Skin of body (tissue), 2 donors: ENCODE data around the gene CFAP157. TPM values are rescaled to one million over a fixed set of nuclear protein-coding genes. Genes with fewer than 3 reads are reported as not detected.
"Not testable (repeated sequence)": the region's sequence is repeated elsewhere in the genome, so short reads cannot be mapped to it uniquely, and the experiment has no call there.

ENCODE experiments used
- DNase-seq: peaks from one replicate; lab custom pipeline; 2025; lab: John Stamatoyannopoulos, UW
- total RNA-seq: library from RNA; depleted of rRNA; stranded (reverse); fragments of >200 nt; gene quantifications from one replicate; pipeline ENCODE4 v1.2.3, GENCODE V29; 2014

The CFAP157 gene
- total RNA-seq, 1 donor from 2014 or later, result 0.10 TPM

DNA sequence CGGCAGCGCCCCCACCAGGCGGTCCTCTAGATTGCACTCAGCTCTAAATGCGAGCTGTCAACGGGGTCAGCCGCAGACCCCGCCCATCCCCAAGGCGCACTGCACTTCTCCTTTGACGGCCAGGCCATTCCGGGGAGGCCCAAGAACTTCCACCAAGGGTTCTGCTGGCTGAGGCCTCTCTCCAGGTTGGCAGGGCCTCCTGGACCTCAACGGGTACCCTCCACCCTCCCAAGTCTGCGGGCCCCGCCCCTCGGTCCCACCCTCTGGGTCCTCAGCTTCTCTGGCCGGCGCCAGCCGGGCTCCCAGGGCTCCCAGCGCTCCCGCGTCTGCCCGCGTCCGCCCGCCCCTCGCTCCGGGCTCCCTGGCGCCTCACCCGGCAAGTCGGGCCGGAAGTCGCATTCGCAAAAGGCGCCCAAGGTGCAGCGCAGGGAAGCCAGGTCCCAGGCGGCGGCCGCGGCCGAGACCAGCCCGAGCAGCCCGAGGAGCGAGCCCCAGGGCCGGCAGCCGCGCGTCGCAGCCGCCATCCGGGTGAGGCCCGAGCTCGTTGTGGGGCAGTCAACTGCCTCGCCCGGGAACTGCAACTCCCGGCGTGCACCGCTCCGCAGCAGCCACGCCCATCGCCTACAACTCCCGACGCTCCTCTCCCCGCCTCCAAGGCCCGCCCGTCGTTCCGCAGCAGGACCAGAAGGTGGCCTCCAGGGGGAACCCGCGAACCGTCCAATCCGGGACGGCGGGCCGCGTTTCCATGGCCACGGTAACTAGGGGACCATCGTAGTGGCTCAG, 28.1 kb downstream of the CFAP157 start, which contains the start of gene TOR2A:
Gene TOR2A (minus strand): TSS at position 548 of the 783 bp plus-strand sequence. CDS start 24 bp downstream, at position 524.
- peak; percentile 98 for DNase-seq

DNA sequence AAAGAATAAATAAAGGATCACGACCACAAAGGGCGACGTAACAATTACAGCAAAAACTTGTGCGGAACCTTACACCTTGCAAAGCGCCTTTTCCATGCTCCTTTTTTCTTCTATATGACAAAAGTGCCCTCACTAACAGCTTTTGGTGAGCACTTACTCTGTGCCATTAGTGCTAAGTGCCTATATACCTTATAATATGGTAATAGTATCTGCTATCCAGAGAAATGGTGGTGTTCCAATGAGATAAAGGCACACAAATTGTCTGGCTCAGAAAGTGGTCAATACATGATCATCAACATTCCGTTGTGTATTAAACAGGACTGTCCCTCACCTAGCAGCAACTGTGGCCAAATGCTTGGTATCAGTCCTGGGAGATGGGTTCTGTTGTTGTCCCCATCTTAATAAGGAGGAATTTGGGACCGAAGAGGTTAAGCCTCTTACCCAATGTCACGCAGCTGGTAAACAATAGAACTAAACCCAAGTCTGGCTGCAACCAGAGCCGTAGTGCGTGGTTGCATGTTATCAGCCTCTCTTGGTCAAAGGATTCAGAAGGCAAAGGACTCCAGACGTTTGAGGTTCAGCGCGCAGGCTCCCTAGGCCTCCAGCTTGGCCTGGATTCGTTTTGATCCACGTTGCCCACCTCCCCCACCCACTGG, 28.9 kb downstream of the CFAP157 start:
- DNase-seq, result no peak

DNA sequence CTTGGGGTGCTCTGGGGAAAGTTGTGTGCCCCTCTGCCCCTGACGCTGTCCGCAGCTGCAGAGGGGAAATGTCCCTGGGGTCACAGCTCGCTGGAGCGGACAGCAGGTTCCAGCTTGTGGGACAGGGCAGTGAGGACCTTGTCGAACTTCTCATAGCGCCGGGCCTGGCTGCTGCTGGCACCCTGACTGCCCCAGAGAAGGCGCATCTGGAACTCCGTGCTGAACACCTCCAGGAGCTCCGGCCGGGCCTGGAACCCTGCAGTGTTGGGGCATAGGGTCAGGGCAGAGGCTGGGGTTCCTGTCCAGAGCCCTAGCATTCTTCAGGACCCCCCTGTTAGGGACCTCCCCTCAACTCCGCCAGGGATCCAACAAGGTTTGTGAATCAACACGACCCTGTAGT, 31.9 kb downstream of the CFAP157 start:
- DNase-seq, result no peak

DNA sequence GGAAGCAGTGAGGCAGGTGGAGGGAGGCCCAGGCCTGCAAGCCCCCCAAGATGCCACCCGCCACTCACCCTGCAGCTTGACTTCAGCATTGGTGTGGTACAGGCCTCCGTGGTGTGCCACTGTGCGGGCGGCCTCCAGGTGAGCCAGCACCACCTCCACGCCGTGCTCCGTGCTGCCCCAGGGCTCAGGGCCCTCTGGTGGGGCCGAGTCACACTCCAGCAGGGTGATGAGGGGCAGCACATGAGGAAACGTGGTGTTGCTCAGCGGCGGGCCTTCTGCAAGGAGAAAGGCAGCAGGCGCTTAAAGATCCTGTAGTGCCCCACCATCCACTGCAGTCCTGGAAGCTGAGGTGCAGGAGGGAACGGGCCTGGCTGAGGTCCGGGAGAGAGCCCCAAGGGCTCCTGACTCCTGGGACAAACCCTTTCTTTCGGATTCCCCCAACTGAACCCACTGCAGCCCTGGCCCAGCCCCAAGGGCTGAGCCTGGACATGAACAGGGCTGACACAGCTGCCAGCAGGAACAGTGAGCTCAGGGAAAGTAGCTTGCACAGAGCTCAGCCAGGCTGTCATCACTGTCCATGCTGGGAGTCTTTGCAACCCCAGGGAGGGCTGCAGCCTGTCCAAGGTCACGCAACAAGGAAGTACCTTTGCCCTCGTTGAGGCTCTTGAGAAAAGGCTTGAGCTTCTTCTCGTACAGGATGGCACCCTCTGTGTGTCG, 33.0 kb downstream of the CFAP157 start:
- DNase-seq, result no peak

DNA sequence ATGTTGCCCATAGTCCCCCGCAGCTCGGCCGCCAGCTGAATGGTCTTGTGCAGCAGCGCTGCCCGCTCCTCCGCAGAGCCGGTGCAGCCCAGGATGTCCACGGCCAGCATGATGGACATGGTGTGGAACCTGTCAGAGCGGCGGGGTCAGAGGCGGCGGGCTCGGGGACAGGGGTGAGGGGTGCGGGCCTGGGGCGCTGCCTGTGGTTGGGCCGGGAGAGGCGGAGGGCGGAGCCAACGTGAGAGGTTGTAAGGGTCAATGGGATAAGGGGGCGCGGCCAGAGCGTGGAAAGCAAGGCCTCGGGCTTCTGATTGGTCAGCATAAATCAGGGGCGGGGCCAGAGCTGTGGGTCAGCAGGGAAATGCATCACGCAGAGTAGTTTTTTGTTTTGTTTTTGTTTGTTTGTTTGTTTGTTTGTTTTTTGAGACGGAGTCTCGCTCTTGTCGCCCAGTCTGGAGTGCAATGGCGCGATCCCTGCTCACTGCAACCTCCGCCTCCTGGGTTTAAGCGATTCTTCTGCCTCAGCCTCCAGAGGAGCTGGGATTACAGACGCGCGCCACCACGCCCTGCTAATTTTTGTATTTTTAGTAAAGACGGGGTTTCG, 35.1 kb downstream of the CFAP157 start:
- no peak for DNase-seq

DNA sequence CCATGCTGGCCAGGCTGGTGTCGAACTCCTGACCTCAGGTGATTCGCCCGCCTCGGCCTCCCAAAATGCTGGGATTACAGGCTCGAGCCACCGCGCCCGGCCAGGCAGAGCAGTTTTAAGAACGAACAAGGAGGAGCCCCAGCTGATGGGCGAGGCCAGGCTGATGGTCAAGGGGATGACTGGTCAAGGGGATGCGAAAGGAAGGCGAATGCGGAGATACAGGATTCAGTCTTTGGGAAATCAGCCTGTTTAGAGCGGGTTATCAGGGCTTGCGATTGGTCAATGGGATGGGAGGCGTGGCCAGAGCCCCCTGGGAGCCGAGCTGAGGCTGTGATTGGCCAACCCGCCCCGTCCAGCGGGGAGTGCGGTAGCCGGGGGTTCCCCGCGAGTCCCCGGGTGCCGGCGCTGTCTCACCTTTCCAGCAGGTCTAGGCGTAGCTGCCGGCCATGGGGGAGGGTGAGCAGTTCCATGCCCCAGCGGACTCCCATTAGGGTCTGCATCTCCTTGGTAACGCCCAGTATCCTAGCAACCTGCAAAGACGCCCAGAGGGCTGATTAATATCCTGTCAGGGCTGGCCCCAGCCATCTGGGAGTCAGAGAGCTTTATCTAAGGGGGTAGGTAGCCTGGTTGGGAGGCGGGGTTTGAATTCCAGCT, 35.8 kb downstream of the CFAP157 start:
- DNase-seq, result no peak

DNA sequence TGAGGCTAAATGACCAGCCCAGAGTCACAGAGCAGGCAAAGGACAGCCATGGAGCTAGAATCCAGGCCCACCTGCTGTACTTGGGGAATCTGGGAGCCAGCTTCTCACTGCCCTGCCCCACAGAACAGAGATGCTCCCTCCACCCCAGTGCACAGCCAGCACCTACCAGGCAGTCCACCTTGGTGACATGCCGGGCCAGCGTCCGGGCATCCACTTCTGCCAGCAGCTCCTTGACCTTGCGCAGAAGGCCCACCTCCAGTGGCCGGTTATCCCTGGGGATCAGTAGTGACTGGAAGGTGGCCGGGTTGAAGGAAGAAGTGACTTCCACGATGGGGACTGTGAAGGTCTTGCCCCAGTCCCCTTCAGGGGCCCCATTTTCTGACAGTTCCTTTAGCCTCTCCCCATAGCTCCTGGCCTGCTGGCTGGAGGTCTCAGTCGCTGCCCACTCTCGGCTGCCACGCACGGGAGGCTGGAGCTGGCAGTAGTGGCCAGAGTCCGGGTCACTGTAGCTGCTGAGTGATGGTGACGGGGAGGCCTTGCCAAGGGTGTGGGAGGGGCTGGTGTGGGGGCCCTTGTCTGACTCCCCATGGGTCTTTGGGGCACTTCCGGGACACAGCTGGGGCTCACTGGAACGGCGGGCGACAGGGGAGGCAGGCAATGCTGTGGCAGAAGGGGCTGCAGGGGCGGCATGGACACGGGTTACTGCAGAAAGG, 37.8 kb downstream of the CFAP157 start:
- no peak for DNase-seq

DNA sequence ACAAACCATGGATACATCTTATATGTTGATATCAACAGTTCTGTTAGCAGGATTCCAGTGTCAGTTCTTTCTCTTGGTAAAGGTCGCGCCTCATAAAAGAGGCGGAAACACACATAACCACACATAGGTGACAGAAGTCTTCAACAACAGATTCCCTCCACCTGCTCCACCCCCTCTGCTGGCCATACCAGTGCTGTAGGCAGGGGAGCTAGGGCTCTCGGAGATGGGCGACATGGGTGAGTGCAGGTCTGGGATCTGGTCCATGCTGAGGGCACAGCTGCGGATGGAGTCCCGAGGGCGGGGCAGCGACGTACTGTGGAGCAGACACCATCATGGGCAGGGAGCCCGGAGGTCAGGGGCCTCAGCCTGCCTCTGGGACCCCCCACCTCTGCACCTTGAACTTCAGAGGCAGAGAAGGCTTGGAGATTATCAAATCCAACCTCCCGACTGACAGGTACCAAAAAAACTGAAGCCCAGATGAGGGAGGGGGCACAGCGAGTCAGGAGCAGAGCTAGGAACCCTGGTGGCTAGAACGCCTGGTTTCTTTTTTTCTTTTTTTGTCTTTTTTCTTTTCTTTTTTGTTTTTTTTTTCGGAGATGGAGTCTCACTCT, 40.3 kb downstream of the CFAP157 start:
- no peak for DNase-seq

DNA sequence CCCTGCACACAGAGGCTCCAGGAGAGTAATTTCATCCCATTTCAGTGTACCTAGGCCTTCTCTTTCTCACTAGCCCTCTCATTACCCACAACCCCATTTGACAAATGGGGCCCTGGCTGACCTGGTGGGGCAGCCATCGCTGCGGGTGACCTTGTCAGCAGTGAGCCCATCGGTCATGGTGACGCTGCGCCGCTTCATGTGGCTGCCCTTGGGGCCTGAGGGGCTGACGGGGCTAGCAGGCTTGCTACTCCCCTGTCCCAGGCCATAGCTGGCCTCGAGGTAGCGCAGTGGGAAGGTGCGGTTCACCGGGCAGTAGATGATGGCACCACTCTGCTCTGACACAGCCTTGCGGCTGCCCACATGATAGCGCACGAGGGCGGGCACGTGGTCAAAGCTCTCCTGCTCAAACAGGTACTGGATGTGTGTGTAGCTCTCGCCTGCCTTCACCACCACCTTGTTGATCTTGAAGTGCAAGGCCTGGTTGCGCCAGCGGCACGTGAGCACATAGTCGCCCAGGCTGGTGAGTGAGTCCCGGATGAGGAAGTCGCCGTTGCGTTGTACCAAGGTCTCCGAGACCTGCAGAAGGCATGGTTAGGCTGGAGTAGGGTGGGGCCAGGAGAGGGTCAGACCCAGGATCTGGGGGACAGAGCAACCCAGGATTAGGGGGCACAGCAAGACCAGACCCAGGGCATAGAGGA, 42.5 kb downstream of the CFAP157 start:
- DNase-seq, result no peak

DNA sequence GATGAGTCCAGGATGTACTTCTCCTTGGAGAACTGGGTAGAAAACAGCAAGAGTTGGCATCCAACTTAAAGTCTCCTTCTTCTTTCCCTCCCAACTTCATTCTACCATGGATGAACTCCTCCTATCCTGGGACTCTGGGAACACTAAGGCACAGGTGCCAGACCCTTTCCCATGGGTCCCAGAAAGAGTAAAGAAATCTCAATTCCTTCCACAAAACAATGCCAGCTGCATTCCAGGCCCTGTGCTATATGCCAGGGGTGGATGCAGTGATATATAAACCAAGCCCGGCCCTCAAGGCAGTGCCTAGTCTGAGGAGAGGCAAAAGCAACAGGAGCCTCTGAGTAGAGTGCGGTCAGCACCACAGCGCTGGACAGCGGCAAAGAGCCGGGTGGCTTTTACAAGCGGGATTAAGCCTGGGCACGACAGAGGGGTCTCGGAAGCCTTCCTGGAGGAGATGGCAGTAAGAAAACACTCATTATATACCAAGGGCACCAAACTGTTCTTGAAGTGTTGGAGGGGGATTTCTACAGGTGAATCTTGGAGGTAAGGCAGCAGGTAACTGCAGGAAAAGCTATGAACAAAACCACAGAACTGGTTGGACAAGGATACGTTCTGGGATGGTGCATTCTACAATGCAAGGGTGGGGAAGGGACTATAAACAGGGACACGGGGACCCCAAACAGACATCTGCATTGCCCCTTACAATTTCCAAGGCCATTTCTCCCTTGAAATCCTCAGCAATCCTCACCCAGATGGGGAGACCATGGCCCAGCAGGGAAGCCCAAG, 44.7 kb downstream of the CFAP157 start:
- no peak for DNase-seq

DNA sequence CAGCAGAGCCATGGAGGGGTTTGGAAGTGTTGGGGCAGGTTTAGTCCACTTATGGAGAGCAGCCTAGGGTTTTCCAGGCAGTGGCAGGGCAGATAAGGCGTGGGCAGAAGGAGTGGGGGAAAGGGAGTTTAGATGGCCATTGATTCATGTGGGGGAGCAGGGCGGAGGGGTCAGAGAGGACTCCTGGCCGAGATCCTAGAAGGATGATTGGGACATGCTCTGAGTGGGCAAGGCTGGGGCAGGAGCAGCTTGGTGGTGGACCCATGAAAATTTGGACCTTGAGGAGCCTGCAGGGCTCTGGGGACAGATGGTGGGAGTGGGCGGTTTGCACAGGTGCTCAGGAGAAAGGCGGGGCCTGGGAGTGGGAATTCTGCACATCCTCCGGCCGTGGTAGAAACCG, 46.4 kb downstream of the CFAP157 start:
- no peak for DNase-seq

DNA sequence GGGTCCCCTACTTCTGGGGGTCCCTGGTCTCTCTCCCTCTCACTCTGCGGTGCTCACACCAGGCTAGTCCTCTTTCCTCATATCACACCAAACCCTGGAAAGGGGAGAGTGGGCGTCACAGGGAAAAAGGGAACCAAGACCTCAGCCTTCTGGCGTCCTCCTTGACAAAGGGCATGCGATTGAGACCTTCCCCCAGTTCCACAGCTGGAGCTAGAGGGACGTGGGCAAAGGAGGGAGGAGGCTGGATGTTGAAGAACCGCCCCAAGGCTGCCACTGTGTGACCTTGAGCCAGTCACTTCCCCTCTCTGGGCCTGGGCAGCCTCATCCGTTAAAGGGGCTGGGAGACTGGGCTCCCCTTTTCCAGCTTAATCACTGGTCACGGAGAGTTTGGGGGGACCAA, 46.8 kb downstream of the CFAP157 start:
- no peak for DNase-seq

DNA sequence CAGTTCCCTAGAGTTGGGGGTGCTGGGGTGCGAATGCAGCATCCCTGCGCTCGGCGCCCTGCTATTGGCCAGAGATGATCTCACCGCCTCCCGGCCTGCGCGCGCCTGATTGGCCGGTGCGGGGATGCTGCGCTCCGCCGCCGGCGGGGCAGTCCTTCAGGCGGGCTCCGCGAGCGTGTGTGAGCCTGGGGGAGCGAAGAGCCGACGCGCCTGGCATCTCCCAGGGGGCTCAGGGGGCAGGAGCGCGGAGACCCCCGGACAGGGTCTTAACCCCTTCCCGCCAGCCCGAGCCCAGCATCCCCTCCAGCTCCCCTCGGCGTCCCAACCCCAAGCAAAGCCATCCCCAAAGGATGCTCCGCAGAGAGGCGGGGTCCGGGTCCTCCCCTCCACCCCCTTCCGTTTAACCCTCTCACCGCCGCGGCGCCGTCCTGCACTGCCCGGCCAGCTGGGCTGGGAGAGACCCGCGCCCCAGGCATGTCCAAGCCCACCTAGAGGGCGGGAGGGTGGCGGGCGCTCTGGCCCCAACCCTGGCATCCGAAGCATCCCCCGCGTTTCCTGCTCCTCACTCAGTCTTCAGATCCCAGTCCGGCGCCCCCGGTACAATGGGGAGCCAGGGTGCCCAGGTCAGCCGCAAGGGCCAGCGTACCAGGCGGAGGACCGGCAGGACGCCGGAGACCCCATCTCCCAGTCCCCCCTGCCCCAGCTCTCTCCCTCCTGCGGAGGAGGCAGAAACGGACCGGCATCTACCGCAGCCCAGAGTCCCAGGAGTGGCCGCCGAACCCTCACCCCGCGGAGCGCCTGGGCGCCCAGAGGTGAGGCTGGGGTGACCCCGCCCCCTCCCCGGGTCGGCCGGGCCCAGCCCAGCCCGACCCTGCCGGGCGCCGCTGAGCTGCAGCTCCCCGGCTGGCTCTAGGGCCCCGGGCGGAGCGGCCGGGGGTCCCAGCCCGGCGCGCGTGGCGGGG, 47.6 kb downstream of the CFAP157 start:
- no peak for DNase-seq

DNA sequence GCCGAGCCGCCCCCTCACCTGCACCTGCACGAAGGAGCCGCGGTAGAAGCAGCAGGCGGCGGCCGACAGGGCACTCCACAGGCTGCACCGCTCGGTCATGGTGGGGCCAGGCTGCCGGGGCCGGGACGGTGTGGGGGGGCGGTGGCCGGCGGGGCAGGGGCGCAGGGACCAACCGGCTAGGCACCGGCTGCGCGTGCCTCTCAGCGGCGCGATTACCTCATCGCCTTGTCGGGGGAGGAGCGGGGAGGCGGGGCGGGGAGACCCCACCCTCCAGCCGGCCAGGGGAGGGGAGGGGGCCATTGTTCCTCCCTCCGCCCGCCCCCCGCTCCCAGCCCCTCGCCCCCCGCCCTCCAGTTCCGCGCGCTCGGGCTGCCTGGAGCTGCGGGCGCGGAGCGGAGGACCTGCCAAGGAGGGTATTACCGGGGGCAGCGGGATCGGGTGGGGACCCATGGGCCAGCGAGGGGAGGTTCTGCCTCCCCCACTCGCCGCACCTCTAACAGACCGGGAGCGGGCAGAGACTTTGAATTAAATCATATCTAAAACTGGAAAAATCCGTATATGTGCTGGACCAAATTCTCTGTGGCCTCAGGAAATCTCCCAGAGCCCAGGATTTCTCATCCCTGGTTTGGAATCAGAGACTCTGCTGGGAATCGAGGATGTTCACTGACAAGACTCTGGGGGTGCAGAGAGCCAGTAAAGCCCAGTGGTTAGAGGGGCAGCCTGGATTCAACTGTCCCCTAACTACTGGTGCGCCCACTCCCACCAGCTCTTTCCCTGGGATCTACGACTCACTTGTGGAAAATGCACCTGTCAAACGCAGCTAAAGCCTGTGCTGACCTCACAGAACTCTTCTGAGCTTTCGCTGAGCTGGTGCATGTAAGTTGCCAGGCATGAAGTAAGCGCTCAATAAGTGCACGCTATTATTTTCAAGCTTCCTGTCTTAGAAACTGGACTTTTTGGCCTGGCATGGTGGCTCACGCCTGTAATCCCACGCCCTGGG, 48.6 kb downstream of the CFAP157 start:
- DNase-seq, result no peak

DNA sequence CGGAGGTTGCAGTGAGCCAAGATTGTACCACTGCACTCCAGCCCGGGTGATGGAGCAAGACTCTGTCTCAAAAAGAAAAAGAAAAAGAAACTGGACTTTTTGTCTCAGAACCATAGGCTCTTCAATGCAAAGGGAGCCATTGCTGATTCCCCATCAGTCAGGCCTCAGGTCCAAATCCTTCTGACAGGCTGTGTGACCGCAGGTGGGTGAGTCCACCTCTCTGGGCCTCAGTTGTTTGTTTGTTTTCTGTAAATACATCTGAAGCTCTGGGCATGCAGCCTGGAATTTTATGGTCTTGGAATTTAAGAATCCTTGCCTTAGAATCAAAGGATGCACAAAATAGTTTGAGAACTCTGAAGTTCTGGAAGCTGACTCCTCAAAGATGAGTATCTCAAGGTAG, 49.4 kb downstream of the CFAP157 start:
- DNase-seq, result no peak

DNA sequence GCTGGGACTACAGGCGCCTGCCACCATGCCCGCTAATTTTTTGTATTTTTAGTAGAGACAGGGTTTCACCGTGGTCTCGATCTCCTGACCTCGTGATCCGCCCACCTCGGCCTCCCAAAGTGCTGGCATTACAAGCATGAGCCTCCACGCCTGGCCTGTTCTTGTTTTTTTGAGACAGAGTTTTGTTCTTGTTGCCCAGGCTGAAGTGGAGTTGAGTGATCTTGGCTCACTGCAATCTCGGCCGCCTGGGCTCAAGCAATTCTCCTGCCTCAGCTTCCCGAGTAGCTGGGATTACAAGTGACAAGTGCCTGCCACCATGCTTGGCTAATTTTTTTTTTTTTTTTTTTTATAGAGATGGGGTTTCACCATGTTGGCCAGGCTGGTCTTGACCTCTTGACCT, 50.0 kb downstream of the CFAP157 start:
- not testable (repeated sequence) for DNase-seq
